ENCODE data around the gene SLC18A3.

The SLC18A3 gene

GRCh38 chr10:49618821-49619220 lies 8.7 kb downstream of the SLC18A3 start:
- no peak overlapping the region for H3K4me3 ChIP-seq (ENCODE audit: low read length in 2 of 2)
- no peaks in the 10 kb centered on the region for H3K9me3 ChIP-seq (ENCODE audit: control insufficient read depth in 2 of 2, low read length in 2 of 2)
- H3K27me3 ChIP-seq (ENCODE audit: control insufficient read depth in 1 of 2, insufficient read depth in 2 of 2, low read length in 2 of 2) = peaks cover 31 to 35% of the 10 kb centered on the region in 2 donors
- H3K27ac ChIP-seq (ENCODE audit: low read length) = no peak overlapping the region
- peaks cover 2% of the 10 kb centered on the region for H3K4me1 ChIP-seq (ENCODE audit: control insufficient read depth, insufficient read depth, low read length)
- no peak overlapping the region for H3K9ac ChIP-seq (ENCODE audit: low read length in 2 of 2)
- no peaks in the 10 kb centered on the region for H3K36me3 ChIP-seq (ENCODE audit: control insufficient read depth in 2 of 2, insufficient read depth in 2 of 2, low read length in 2 of 2)

- Histone ChIP-seq H3K4me1 (ENCODE audit: control insufficient read depth, insufficient read depth, low read length) (peaks cover under 1% of the 10 kb centered on the region), H3K4me3 (ENCODE audit: low read length in 2 of 2) (no peak overlapping the region), H3K9me3 (ENCODE audit: control insufficient read depth in 2 of 2, low read length in 2 of 2) (no peaks in the 10 kb centered on the region), H3K27ac (ENCODE audit: low read length) (no peak overlapping the region), H3K27me3 (ENCODE audit: control insufficient read depth in 1 of 2, insufficient read depth in 2 of 2, low read length in 2 of 2) (peaks cover 27 to 30% of the 10 kb centered on the region in 2 donors), H3K9ac (ENCODE audit: low read length in 2 of 2) (no peak overlapping the region), H3K36me3 (ENCODE audit: control insufficient read depth in 2 of 2, insufficient read depth in 2 of 2, low read length in 2 of 2) (no peaks in the 10 kb centered on the region)
Measured at GRCh38 chr10:49619613-49620012, 9.5 kb downstream of the SLC18A3 start.

GRCh38 chr10:49620286-49620810 lies 10.2 kb downstream of the SLC18A3 start:
- Histone ChIP-seq H3K36me3 (ENCODE audit: control insufficient read depth in 2 of 2, insufficient read depth in 2 of 2, low read length in 2 of 2) (no peaks in the 10 kb centered on the region), H3K4me1 (ENCODE audit: control insufficient read depth, insufficient read depth, low read length) (no peaks in the 10 kb centered on the region), H3K27me3 (ENCODE audit: control insufficient read depth in 1 of 2, insufficient read depth in 2 of 2, low read length in 2 of 2) (peaks cover 20 to 25% of the 10 kb centered on the region in 2 donors), H3K9me3 (ENCODE audit: control insufficient read depth in 2 of 2, low read length in 2 of 2) (no peaks in the 10 kb centered on the region), H3K27ac (ENCODE audit: low read length) (no peak overlapping the region), H3K9ac (ENCODE audit: low read length in 2 of 2) (no peak overlapping the region), H3K4me3 (ENCODE audit: low read length in 2 of 2) (no peak overlapping the region)

GRCh38 chr10:49620841-49621378 lies 10.8 kb downstream of the SLC18A3 start:
- peaks cover 16 to 19% of the 10 kb centered on the region in 2 donors for H3K27me3 ChIP-seq (ENCODE audit: control insufficient read depth in 1 of 2, insufficient read depth in 2 of 2, low read length in 2 of 2)
- H3K4me3 ChIP-seq (ENCODE audit: low read length in 2 of 2) = no peak overlapping the region
- H3K4me1 ChIP-seq (ENCODE audit: control insufficient read depth, insufficient read depth, low read length) = no peaks in the 10 kb centered on the region
- no peak overlapping the region for H3K9ac ChIP-seq (ENCODE audit: low read length in 2 of 2)
- no peak overlapping the region for H3K27ac ChIP-seq (ENCODE audit: low read length)
- peaks cover 0 to 1% of the 10 kb centered on the region in 2 donors for H3K9me3 ChIP-seq (ENCODE audit: control insufficient read depth in 2 of 2, low read length in 2 of 2)
- H3K36me3 ChIP-seq (ENCODE audit: control insufficient read depth in 2 of 2, insufficient read depth in 2 of 2, low read length in 2 of 2) = no peaks in the 10 kb centered on the region

- Histone ChIP-seq H3K36me3 (ENCODE audit: control insufficient read depth in 2 of 2, insufficient read depth in 2 of 2, low read length in 2 of 2) (no peaks in the 10 kb centered on the region), H3K9me3 (ENCODE audit: control insufficient read depth in 2 of 2, low read length in 2 of 2) (peaks cover 0 to 2% of the 10 kb centered on the region in 2 donors), H3K27ac (ENCODE audit: low read length) (no peak overlapping the region), H3K4me1 (ENCODE audit: control insufficient read depth, insufficient read depth, low read length) (no peaks in the 10 kb centered on the region), H3K27me3 (ENCODE audit: control insufficient read depth in 1 of 2, insufficient read depth in 2 of 2, low read length in 2 of 2) (peaks cover 11 to 17% of the 10 kb centered on the region in 2 donors), H3K4me3 (ENCODE audit: low read length in 2 of 2) (no peak overlapping the region), H3K9ac (ENCODE audit: low read length in 2 of 2) (no peak overlapping the region)
Measured at GRCh38 chr10:49621561-49621960, 11.5 kb downstream of the SLC18A3 start.

DNA sequence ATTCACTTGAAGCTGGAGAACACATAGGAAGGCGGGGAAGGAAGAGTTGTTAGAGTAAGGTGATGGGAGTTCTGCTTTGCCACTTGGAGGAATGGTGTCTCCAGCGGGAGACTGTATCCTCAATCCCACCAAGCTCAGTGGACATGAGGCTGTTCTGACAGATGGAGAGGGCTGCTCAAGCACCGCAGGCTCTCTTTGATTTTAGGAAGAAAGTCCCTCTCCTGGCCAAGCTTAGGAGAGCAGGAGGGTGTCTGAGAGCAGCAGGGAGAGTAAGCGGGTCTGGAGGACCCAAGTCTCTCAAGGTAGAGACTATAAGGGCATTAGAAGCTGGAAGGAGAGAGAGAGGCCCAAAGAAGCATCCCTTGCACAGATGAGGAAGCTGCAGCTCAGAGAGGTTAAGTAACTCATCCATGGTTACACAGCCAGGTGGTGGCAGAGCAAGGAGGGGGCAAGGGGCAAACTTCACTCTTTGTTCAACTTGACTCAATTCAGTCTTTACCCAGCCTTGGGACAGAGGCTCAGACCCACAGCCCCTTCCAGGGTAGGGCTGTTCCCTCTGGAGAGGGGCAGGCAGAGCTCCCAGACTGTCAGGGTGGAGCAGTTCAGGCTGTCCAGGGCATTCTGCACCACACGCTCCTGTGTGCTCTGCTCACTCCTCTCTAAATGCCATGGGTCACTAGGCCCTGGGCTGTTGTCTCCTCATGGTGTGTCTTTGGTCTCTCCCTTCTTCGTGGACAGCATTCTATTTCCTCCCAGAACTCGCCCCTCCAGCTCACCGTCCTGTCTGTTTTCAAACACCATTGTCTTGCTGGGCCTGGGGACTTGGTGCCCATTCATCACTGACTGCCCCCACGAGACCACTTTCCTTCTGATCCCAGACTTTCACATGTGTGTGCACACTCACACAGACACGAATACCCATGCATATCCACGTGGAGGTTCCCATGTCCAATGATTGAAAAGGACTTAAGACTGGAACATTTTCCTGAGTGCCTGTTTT lies 12.6 kb downstream of the SLC18A3 start:
- peaks cover 0 to 2% of the 10 kb centered on the region in 2 donors for H3K9me3 ChIP-seq (ENCODE audit: control insufficient read depth in 2 of 2, low read length in 2 of 2)
- no peak overlapping the region for H3K9ac ChIP-seq (ENCODE audit: low read length in 2 of 2)
- no peak overlapping the region for H3K27ac ChIP-seq (ENCODE audit: low read length)
- H3K4me1 ChIP-seq (ENCODE audit: control insufficient read depth, insufficient read depth, low read length) = no peaks in the 10 kb centered on the region
- no peaks in the 10 kb centered on the region for H3K36me3 ChIP-seq (ENCODE audit: control insufficient read depth in 2 of 2, insufficient read depth in 2 of 2, low read length in 2 of 2)
- no peak overlapping the region for H3K4me3 ChIP-seq (ENCODE audit: low read length in 2 of 2)
- H3K27me3 ChIP-seq (ENCODE audit: control insufficient read depth in 1 of 2, insufficient read depth in 2 of 2, low read length in 2 of 2) = peaks cover 6 to 14% of the 10 kb centered on the region in 2 donors

DNA sequence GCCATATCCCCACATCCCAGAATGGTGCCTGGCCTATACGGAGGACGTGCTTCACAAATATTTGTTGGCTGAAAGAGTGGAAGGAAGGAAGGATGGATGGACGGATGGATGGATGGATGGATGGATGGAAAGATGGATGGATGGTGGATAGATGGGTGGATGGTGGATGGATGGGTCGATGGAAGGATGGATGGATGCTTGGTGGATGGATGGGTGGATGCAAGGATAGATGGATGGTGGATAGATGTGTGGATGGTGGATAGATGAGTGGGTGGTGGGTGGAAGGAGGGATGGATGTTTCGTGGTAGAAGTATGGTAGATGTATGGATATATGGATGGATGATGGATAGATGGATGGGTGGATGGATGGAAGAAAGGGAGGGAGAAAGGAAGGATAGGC lies 14.5 kb downstream of the SLC18A3 start:
- Histone ChIP-seq H3K27me3 (ENCODE audit: control insufficient read depth in 1 of 2, insufficient read depth in 2 of 2, low read length in 2 of 2) (peaks cover 0 to 2% of the 10 kb centered on the region in 2 donors), H3K4me3 (ENCODE audit: low read length in 2 of 2) (no peak overlapping the region), H3K27ac (ENCODE audit: low read length) (no peak overlapping the region), H3K36me3 (ENCODE audit: control insufficient read depth in 2 of 2, insufficient read depth in 2 of 2, low read length in 2 of 2) (no peaks in the 10 kb centered on the region), H3K9ac (ENCODE audit: low read length in 2 of 2) (no peak overlapping the region), H3K9me3 (ENCODE audit: control insufficient read depth in 2 of 2, low read length in 2 of 2) (peaks cover 0 to 2% of the 10 kb centered on the region in 2 donors), H3K4me1 (ENCODE audit: control insufficient read depth, insufficient read depth, low read length) (no peaks in the 10 kb centered on the region)

DNA sequence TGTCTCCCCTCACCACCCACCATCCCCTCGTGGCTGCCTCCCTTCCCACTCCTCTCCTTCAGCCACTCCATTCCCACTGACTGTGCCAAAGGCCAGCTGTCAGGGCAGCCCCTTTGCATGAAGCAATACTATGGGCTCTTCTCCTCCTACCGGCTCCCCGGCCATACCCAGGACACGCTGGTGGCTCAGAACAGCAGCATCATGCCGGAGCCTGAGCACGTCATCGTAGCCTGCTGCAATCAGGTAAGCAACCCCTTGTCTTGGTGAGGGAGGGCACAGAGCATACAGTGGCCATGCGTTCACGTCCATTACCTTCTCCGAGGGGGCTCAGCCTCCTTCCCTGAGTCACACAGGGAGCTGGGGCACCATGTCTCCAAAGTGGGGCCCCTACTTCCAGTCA lies 15.3 kb downstream of the SLC18A3 start:
- Histone ChIP-seq H3K4me1 (ENCODE audit: control insufficient read depth, insufficient read depth, low read length) (no peaks in the 10 kb centered on the region), H3K27ac (ENCODE audit: low read length) (no peak overlapping the region), H3K9ac (ENCODE audit: low read length in 2 of 2) (no peak overlapping the region), H3K9me3 (ENCODE audit: control insufficient read depth in 2 of 2, low read length in 2 of 2) (peaks cover 0 to 2% of the 10 kb centered on the region in 2 donors), H3K4me3 (ENCODE audit: low read length in 2 of 2) (no peak overlapping the region), H3K27me3 (ENCODE audit: control insufficient read depth in 1 of 2, insufficient read depth in 2 of 2, low read length in 2 of 2) (peaks cover 0 to 1% of the 10 kb centered on the region in 2 donors), H3K36me3 (ENCODE audit: control insufficient read depth in 2 of 2, insufficient read depth in 2 of 2, low read length in 2 of 2) (no peaks in the 10 kb centered on the region)

DNA sequence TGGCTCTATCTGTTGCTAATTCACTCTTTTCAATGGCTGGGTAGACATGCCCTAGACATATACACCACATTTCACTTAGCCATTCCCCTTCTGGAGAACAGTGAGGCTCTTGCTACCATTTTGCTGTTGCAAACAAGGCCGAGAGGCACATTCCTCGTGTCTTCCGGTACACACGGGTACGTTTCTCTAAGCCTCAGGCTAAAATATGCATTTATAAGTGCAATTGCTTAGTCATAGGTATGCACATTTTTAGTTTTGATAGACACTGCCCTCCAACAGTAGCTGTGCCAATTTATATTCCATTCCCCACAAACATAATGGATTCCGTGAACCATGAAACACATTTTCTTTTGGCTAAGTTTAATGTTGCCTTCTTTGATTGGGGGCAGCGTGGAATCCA lies 16.9 kb downstream of the SLC18A3 start:
- H3K27ac ChIP-seq (ENCODE audit: low read length) = no peak overlapping the region
- no peaks in the 10 kb centered on the region for H3K4me1 ChIP-seq (ENCODE audit: control insufficient read depth, insufficient read depth, low read length)
- H3K36me3 ChIP-seq (ENCODE audit: control insufficient read depth in 2 of 2, insufficient read depth in 2 of 2, low read length in 2 of 2) = no peaks in the 10 kb centered on the region
- H3K9me3 ChIP-seq (ENCODE audit: control insufficient read depth in 2 of 2, low read length in 2 of 2) = peaks cover 0 to 2% of the 10 kb centered on the region in 2 donors
- no peak overlapping the region for H3K4me3 ChIP-seq (ENCODE audit: low read length in 2 of 2)
- no peak overlapping the region for H3K9ac ChIP-seq (ENCODE audit: low read length in 2 of 2)
- no peaks in the 10 kb centered on the region for H3K27me3 ChIP-seq (ENCODE audit: control insufficient read depth in 1 of 2, insufficient read depth in 2 of 2, low read length in 2 of 2)

GRCh38 chr10:49627644-49628247 lies 17.6 kb downstream of the SLC18A3 start:
- Histone ChIP-seq H3K4me3 (ENCODE audit: low read length in 2 of 2) (no peak overlapping the region), H3K27me3 (ENCODE audit: control insufficient read depth in 1 of 2, insufficient read depth in 2 of 2, low read length in 2 of 2) (no peaks in the 10 kb centered on the region), H3K36me3 (ENCODE audit: control insufficient read depth in 2 of 2, insufficient read depth in 2 of 2, low read length in 2 of 2) (no peaks in the 10 kb centered on the region), H3K9me3 (ENCODE audit: control insufficient read depth in 2 of 2, low read length in 2 of 2) (peaks cover 0 to 2% of the 10 kb centered on the region in 2 donors), H3K9ac (ENCODE audit: low read length in 2 of 2) (no peak overlapping the region), H3K27ac (ENCODE audit: low read length) (no peak overlapping the region), H3K4me1 (ENCODE audit: control insufficient read depth, insufficient read depth, low read length) (no peaks in the 10 kb centered on the region)

Measured in stomach smooth muscle (tissue), 2 donors.